Measurements from ENCODE around the gene DEDD. TPM values are rescaled to one million over a fixed set of nuclear protein-coding genes. Genes with fewer than 3 reads are reported as not detected.
A peak's percentile ranks its signal among the peaks of the same experiment; 100 is the strongest.

DEDD gene
- total and polyA plus RNA-seq, 2 of the 13 experiments (the other 11 are each of a cell fraction or from before 2014, with no cell fraction given) = 12.6 to 27.8 TPM

DNA sequence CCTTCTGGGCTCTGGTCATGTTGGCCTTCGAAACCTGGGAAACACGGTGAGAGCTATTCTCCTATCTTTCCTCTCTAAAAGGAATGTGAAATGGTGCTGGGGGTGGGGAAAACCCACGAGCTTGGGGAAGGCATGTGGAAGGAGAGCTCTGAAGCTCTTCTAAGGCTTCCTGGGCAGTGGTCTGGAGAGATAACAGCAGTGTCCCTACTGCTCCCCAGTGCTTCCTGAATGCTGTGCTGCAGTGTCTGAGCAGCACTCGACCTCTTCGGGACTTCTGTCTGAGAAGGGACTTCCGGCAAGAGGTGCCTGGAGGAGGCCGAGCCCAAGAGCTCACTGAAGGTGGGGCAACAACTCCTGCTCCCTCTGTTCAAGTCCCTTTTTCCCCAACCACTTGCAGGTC is 29.6 kb upstream of the DEDD start:
- no peak for ATAC-seq
- no peak overlapping the region for H3K4me2 ChIP-seq (ENCODE audit: low read depth, low read length)
- H3K9ac ChIP-seq (ENCODE audit: insufficient read depth, low read depth, low read length) = no peak overlapping the region
- peaks cover 7% of the 10 kb centered on the region for H3K79me2 ChIP-seq (ENCODE audit: insufficient read depth, low read length)
- no peaks in the 10 kb centered on the region for H4K20me1 ChIP-seq (ENCODE audit: insufficient read depth, low read length)
- no peak overlapping the region for H3K4me3 ChIP-seq (replicated peaks in 1 of 3; ENCODE audit: insufficient read depth in 1 of 3, low read depth in 2 of 3, low read length in 3 of 3)
- WGBS (ENCODE audit: low lambda C conversion rate) = 86% methylated on average over 7 of the region's 7 CpGs
- no peak for FAIRE-seq
- POLR2A ChIA-PET = no interaction called here
- intact Hi-C loops (cut with micrococcal nuclease; ENCODE audit: unreplicated experiment) (no loop called here), in situ Hi-C loops (cut with HindIII; ENCODE audit: extremely low pct_ligation_motif_present, low pct_unique_long_range_greater_than_20kb) (no loop called here)
- peaks cover 38% of the 10 kb centered on the region for H3K4me1 ChIP-seq (ENCODE audit: insufficient read depth, low read length)
- H3K36me3 ChIP-seq (replicated peaks in 1 of 2; ENCODE audit: control insufficient read depth in 1 of 2, insufficient read depth in 2 of 2, low read length in 2 of 2) = peaks cover 11 to 43% of the 10 kb centered on the region in 2 experiments; a peak in 4 of 5 replicates
- BruUV-seq (replicated peaks) = no TSS peak
- TF ChIP-seq RBFOX2 (IDR thresholded peaks at IDR 0.05; ENCODE audit: low read depth, low read length) (0 out of 2 replicates have a peak, but pooled peaks have one; percentile 9), ZFP41 (CRISPR knock-in tag; IDR thresholded peaks at IDR 0.05; ENCODE audit: borderline replicate concordance) (no peak)
- CTCF ChIA-PET (ENCODE audit: low intra/inter-chr PET ratio, low total read pairs) = no interaction called here
- no peak for DNase-seq (ENCODE audit: low spot score)
- H3K9me3 ChIP-seq (ENCODE audit: low read length) = no peaks in the 10 kb centered on the region
- H3K27ac ChIP-seq (ENCODE audit: extremely low read length, insufficient read depth, low read length) = no peak overlapping the region
- no peaks in the 10 kb centered on the region; a peak in 1 of 5 replicates for H3K27me3 ChIP-seq (ENCODE audit: control insufficient read depth in 1 of 2, insufficient read depth in 2 of 2, low read length in 2 of 2)
- H2AFZ ChIP-seq (ENCODE audit: low read length) = no peak overlapping the region

DNA sequence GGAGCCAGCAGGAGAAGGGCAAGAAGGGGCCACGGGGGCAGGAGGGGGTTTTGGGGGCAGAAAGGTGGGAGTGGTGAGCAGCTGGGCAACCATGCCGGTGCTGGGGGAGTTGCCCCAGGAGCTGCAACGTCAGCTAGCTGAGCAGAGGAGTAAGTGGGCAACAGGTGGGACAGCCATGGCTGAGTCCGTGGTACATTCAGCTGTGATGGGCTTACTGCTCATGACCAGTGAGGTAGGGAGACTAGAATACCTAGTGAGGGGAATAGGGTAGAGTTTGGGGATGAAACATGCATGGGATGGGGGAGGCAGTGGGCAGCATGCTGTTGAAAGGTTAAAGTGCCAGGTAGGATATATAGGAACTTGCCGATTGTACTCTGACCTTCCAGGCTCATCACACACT is 29.2 kb upstream of the DEDD start:
- ATAC-seq = no peak
- Histone ChIP-seq H3K9ac (ENCODE audit: insufficient read depth, low read depth, low read length) (no peak overlapping the region), H3K4me3 (replicated peaks in 1 of 3; ENCODE audit: insufficient read depth in 1 of 3, low read depth in 2 of 3, low read length in 3 of 3) (no peak overlapping the region), H3K27me3 (ENCODE audit: control insufficient read depth in 1 of 2, insufficient read depth in 2 of 2, low read length in 2 of 2) (no peaks in the 10 kb centered on the region; a peak in 1 of 5 replicates), H3K36me3 (replicated peaks in 1 of 2; ENCODE audit: control insufficient read depth in 1 of 2, insufficient read depth in 2 of 2, low read length in 2 of 2) (peaks cover 11 to 43% of the 10 kb centered on the region in 2 experiments; a peak in 4 of 5 replicates), H3K9me3 (ENCODE audit: low read length) (no peaks in the 10 kb centered on the region), H3K79me2 (ENCODE audit: insufficient read depth, low read length) (peaks cover 7% of the 10 kb centered on the region), H3K4me2 (ENCODE audit: low read depth, low read length) (no peak overlapping the region), H3K4me1 (ENCODE audit: insufficient read depth, low read length) (peaks cover 35% of the 10 kb centered on the region), H3K27ac (ENCODE audit: extremely low read length, insufficient read depth, low read length) (no peak overlapping the region), H4K20me1 (ENCODE audit: insufficient read depth, low read length) (no peaks in the 10 kb centered on the region), H2AFZ (ENCODE audit: low read length) (no peak overlapping the region)
- in situ Hi-C loops (cut with HindIII; ENCODE audit: extremely low pct_ligation_motif_present, low pct_unique_long_range_greater_than_20kb) = no loop called here
- CTCF ChIA-PET (ENCODE audit: low intra/inter-chr PET ratio, low total read pairs) = no interaction called here
- DNase-seq (ENCODE audit: low spot score) = no peak
- intact Hi-C loops (cut with micrococcal nuclease; ENCODE audit: unreplicated experiment) = no loop called here
- no peak for FAIRE-seq
- 94% methylated on average over 5 of the region's 5 CpGs for WGBS (ENCODE audit: low lambda C conversion rate)
- POLR2A ChIA-PET = no interaction called here
- no TSS peak for BruUV-seq (replicated peaks)
- TF ChIP-seq ZNF34 (CRISPR knock-in tag; IDR thresholded peaks at IDR 0.05; ENCODE audit: borderline replicate concordance) = no peak
- TF ChIP-seq, protein P1, sequence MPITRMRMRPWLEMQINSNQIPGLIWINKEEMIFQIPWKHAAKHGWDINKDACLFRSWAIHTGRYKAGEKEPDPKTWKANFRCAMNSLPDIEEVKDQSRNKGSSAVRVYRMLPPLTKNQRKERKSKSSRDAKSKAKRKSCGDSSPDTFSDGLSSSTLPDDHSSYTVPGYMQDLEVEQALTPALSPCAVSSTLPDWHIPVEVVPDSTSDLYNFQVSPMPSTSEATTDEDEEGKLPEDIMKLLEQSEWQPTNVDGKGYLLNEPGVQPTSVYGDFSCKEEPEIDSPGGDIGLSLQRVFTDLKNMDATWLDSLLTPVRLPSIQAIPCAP (CRISPR knock-in tag; IDR thresholded peaks at IDR 0.05; ENCODE audit: low read depth) = no peak
- TF ChIP-seq, protein P2, sequence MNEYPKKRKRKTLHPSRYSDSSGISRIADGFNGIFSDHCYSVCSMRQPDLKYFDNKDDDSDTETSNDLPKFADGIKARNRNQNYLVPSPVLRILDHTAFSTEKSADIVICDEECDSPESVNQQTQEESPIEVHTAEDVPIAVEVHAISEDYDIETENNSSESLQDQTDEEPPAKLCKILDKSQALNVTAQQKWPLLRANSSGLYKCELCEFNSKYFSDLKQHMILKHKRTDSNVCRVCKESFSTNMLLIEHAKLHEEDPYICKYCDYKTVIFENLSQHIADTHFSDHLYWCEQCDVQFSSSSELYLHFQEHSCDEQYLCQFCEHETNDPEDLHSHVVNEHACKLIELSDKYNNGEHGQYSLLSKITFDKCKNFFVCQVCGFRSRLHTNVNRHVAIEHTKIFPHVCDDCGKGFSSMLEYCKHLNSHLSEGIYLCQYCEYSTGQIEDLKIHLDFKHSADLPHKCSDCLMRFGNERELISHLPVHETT (CRISPR knock-in tag; conservative IDR thresholded peaks at IDR 0.05) = no peak
- TF ChIP-seq GRHL1 (CRISPR knock-in tag; conservative IDR thresholded peaks at IDR 0.05) = no peak
- no peak for TF ChIP-seq E2F2 (CRISPR knock-in tag; IDR thresholded peaks at IDR 0.05; ENCODE audit: borderline replicate concordance)
- TF ChIP-seq IKZF1 (IDR thresholded peaks at IDR 0.05) = no peak
- TF ChIP-seq SMAD9 (CRISPR knock-in tag; IDR thresholded peaks at IDR 0.05) = no peak
- no peak for TF ChIP-seq ZSCAN12 (CRISPR knock-in tag; IDR thresholded peaks at IDR 0.05)
- TF ChIP-seq NR2C2 (CRISPR knock-in tag; IDR thresholded peaks at IDR 0.05; ENCODE audit: borderline replicate concordance) = no peak
- TF ChIP-seq, protein P3, sequence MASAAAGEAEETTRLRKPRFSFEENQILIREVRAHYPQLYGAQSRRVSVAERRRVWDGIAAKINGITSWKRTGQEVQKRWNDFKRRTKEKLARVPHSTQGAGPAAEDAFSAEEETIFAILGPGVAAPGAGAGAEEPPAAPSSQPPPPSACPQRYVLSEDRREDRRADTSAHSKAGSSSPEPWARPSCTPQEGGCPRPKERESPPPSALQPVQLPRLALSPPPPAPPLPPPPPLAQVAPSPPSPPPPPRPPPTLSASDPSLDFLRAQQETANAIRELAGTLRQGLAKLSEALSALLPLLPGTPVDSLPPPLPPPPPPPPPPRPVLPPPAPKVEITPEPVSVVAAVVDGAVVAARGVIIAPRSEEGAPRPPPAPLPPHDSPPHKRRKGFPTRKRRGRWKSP (CRISPR knock-in tag; IDR thresholded peaks at IDR 0.05) = no peak

Measured in HepG2 (cell line).